PFSK-1 (cell line): Measurements from ENCODE around the gene FRMD4A.

Source experiments
- FOXP2 ChIP-seq: optimal IDR thresholded peaks from 2 replicates; pipeline ENCODE3; 2011; ENCODE audit warnings: borderline replicate concordance, control low read depth, inconsistent platforms; ENCODE audit not compliant: insufficient read depth; ENCODE audit errors: extremely low read length, extremely low read depth
- POLR2AphosphoS5 ChIP-seq: IDR thresholded peaks from 2 replicates; pipeline ENCODE4 v1.6.1; 2012; ENCODE audit warnings: low read depth, mild to moderate bottlenecking, control low read depth, low read length, moderate library complexity
- SIN3A ChIP-seq: IDR thresholded peaks from 2 replicates; pipeline ENCODE4 v1.6.1; 2012; ENCODE audit warnings: mild to moderate bottlenecking, low read length, moderate library complexity, borderline replicate concordance; ENCODE audit not compliant: insufficient read depth
- TAF1 ChIP-seq: IDR thresholded peaks from 2 replicates; pipeline ENCODE4 v1.6.1; 2012; ENCODE audit warnings: low read length, control low read depth, borderline replicate concordance; ENCODE audit not compliant: insufficient read depth
- TF ChIP-seq, protein P1 (sequence below), 2 experiments: IDR thresholded peaks; 2 replicates each; pipeline versions ENCODE4 v1.6.1 to v1.8.0; 2011 to 2012; ENCODE audit warnings: low read depth in 2 of 2, low read length in 2 of 2, control low read depth in 1 of 2, inconsistent platforms in 1 of 2, mild to moderate bottlenecking in 1 of 2, moderate library complexity in 1 of 2; ENCODE audit not compliant: insufficient read depth in 1 of 2

FRMD4A gene

DNA sequence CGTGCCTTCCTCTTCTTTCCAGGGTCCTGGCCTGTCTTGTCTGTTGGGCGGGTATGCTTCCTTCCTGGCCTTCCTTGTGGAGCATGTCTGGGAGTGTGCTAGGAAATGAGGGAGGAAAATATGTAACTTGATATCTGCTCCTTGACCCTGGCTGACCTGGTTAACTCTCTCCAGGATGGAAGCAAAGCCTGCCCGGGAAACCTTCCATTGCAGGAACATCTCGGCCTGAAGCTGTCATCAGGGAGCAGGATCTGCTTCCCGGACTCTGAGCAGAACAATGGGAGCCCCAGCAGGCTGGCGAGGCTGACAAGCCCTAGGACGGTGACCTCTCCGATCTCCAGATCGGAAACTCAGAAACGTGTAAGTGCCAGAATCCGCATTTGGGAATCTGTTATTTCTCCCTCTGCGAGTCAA lies 340.3 kb downstream of the FRMD4A start:
- peak; percentile 87; the same call in 1 of the 2 replicates for TF ChIP-seq SIN3A
- peak; percentile 15; the same call in 1 of the 2 replicates for TF ChIP-seq TAF1
- TF ChIP-seq POLR2AphosphoS5: 0 out of 2 replicates have a peak, but pooled peaks have one; percentile 27
- TF ChIP-seq FOXP2: peak; percentile 24
- TF ChIP-seq, protein P1, sequence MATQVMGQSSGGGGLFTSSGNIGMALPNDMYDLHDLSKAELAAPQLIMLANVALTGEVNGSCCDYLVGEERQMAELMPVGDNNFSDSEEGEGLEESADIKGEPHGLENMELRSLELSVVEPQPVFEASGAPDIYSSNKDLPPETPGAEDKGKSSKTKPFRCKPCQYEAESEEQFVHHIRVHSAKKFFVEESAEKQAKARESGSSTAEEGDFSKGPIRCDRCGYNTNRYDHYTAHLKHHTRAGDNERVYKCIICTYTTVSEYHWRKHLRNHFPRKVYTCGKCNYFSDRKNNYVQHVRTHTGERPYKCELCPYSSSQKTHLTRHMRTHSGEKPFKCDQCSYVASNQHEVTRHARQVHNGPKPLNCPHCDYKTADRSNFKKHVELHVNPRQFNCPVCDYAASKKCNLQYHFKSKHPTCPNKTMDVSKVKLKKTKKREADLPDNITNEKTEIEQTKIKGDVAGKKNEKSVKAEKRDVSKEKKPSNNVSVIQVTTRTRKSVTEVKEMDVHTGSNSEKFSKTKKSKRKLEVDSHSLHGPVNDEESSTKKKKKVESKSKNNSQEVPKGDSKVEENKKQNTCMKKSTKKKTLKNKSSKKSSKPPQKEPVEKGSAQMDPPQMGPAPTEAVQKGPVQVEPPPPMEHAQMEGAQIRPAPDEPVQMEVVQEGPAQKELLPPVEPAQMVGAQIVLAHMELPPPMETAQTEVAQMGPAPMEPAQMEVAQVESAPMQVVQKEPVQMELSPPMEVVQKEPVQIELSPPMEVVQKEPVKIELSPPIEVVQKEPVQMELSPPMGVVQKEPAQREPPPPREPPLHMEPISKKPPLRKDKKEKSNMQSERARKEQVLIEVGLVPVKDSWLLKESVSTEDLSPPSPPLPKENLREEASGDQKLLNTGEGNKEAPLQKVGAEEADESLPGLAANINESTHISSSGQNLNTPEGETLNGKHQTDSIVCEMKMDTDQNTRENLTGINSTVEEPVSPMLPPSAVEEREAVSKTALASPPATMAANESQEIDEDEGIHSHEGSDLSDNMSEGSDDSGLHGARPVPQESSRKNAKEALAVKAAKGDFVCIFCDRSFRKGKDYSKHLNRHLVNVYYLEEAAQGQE (IDR thresholded peaks at IDR 0.05; ENCODE audit: insufficient read depth in 1 of 2, low read depth in 2 of 2, low read length in 2 of 2): peak in 1 of 2 experiments; percentile 73; a peak in 2 of 4 replicates

DNA sequence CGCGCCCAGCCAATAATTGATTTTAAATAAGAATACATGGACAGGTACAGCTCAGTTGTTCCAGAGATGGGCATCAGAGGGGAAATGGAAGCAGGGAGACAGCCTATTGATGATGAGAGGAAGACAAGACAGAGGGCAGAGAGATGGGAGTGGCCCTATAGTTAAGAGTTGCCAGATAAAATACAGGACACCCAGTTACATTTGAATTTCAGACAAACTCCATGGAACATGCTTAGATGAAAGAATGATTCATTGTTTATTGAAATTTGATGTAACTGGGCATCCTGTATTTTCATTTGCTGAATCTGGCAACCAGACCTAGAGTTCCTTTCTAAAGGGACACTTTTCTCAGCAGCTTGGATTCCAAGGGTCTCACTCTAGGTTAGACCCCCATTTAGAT lies 341.1 kb downstream of the FRMD4A start:
- TF ChIP-seq TAF1: no peak
- no peak for TF ChIP-seq SIN3A

DNA sequence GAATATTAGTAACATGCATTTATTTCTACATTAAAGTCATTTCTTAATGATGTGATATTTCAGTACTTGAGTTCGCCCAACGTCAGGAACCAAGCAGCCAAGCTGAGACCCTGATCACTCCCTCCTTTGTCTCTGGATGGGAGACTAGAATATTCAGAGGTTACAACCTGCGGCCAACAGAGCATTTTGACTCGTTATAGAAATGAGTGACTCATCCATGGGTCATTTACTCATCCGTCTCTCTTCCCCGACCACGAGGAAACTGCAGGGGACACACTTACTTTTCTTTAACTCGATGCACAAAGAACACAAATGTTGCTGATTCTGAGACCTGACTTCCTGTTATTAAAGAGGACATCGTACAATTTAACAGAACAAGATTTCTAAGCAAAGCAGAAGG lies 343.3 kb downstream of the FRMD4A start:
- TF ChIP-seq, protein P1 (IDR thresholded peaks at IDR 0.05; ENCODE audit: insufficient read depth in 1 of 2, low read depth in 2 of 2, low read length in 2 of 2): no peak
- TF ChIP-seq TAF1 (no peak), FOXP2 (no peak), SIN3A (no peak), POLR2AphosphoS5 (no peak)

DNA sequence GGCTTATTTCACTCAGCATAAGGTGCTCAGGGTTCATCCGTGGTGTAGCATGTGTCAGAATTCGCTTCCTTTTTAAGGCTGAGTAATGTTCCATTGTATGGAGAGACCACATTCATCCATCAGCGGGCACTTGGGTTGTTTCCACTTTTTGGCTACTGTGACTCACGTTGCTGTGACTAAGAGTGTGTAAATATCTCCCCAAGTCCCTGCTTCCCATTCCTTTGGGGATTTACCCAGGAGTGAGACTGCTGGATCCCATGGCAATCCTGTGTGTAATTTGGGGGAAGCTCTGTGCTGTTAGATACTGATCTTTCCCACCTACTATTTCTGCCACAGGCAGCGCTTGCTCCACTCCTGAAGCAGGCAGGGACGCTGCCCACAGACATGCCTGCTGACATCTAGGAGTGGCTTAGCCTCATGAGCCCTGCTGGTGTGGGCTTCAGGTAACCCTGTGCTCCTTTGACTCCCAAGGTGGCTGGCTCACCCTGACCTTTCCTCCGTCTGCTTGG lies 346.0 kb downstream of the FRMD4A start:
- TF ChIP-seq TAF1: no peak
- no peak for TF ChIP-seq FOXP2
- no peak for TF ChIP-seq POLR2AphosphoS5
- TF ChIP-seq, protein P1 (IDR thresholded peaks at IDR 0.05; ENCODE audit: insufficient read depth in 1 of 2, low read depth in 2 of 2, low read length in 2 of 2): no peak
- no peak for TF ChIP-seq SIN3A

DNA sequence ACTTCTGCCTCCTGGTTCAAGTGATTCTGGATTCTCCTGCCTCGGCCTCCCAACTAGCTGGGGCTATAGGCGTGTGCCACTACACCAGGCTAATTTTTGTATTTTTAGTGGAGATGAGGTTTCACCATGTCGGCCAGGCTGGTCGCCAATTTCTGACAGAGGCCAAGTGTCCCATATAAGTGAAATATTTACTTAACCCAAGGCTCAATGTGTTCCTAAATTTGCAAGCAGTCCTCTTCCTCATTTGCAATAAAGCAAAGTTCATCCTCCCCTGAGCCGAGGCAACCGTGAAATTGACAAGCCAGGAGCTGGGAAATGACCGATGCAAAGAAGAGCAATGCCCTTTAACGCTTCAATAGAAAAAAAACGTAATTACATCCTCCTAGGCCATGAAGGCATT lies 347.7 kb downstream of the FRMD4A start:
- TF ChIP-seq FOXP2: no peak
- no peak for TF ChIP-seq TAF1
- TF ChIP-seq, protein P1 (IDR thresholded peaks at IDR 0.05; ENCODE audit: insufficient read depth in 1 of 2, low read depth in 2 of 2, low read length in 2 of 2): no peak
- TF ChIP-seq POLR2AphosphoS5: no peak
- no peak for TF ChIP-seq SIN3A
